ENCODE measurements around the gene GALNT7. TPM values are rescaled to one million over a fixed set of nuclear protein-coding genes. Genes with fewer than 3 reads are reported as not detected.

Gene GALNT7
- total and polyA plus RNA-seq, 11 donors, result 2.3 to 12.8 (median 6.0) TPM

- no peak for DNase-seq
- Histone ChIP-seq H3K27ac (no peak overlapping the region), H3K36me3 (peaks cover 0 to 12% (median 0%) of the 10 kb centered on the region in 9 donors), H3K27me3 (no peaks in the 10 kb centered on the region), H3K9me3 (no peaks in the 10 kb centered on the region), H3K4me1 (no peaks in the 10 kb centered on the region), H3K4me3 (no peak overlapping the region)
- ATAC-seq, result no peak
- intact Hi-C loops (cut with DNase I), result no loop called here
- TF ChIP-seq, protein P1, sequence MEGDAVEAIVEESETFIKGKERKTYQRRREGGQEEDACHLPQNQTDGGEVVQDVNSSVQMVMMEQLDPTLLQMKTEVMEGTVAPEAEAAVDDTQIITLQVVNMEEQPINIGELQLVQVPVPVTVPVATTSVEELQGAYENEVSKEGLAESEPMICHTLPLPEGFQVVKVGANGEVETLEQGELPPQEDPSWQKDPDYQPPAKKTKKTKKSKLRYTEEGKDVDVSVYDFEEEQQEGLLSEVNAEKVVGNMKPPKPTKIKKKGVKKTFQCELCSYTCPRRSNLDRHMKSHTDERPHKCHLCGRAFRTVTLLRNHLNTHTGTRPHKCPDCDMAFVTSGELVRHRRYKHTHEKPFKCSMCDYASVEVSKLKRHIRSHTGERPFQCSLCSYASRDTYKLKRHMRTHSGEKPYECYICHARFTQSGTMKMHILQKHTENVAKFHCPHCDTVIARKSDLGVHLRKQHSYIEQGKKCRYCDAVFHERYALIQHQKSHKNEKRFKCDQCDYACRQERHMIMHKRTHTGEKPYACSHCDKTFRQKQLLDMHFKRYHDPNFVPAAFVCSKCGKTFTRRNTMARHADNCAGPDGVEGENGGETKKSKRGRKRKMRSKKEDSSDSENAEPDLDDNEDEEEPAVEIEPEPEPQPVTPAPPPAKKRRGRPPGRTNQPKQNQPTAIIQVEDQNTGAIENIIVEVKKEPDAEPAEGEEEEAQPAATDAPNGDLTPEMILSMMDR (IDR thresholded peaks at IDR 0.05), result no peak
- no peak for TF ChIP-seq POLR2A (IDR thresholded peaks at IDR 0.05)
- WGBS, 4 donors, result 66 to 88% (median 78%) methylated on average over 1 of the region's 1 CpG
Observed at GRCh38 chr4:173294444-173294843, 125.8 kb downstream of the GALNT7 start.

DNA sequence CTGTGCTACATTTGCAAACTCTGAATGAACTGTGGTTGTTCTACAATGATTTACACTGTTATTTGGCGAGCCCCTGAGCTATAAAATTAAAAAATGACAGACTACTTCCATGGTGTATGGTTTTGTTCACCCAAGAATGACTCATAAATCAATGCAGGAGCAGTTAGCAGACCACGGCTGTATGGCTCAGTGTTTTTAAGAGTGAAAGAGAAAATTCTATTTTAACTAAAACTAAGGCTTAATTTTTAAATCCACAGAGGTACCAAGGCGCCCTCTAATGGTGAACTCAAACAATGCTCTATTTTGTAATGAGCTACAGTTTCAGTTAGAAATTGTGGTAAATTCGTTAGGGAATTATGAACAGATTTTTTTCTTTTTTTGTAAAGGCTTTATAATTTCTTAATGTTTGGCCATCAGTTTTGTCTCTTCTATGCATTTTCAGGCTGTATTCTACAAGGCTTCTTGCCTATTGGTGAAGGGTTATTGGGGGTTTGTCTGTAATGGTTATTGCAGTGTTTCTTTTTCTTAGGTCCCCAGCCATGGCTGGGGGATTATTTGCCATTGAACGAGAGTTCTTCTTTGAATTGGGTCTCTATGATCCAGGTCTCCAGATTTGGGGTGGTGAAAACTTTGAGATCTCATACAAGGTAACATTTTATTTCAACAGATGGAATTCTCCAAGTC is 133.0 kb downstream of the GALNT7 start:
- Histone ChIP-seq H3K36me3 (peaks cover 0 to 20% (median 0%) of the 10 kb centered on the region in 9 donors), H3K27ac (no peak overlapping the region), H3K27me3 (no peaks in the 10 kb centered on the region), H3K4me1 (no peaks in the 10 kb centered on the region), H3K9me3 (peaks cover 0 to 5% (median 0%) of the 10 kb centered on the region in 12 donors), H3K4me3 (no peak overlapping the region)
- no peak for TF ChIP-seq POLR2A (IDR thresholded peaks at IDR 0.05)
- TF ChIP-seq, protein P1 (IDR thresholded peaks at IDR 0.05), result peak; percentile 56 to 81 (median 74)
- ATAC-seq (peak in 1 of 4 donors; percentile 38), DNase-seq (no peak)
- intact Hi-C loops (cut with DNase I), result loop anchor here in 3 of 10 donors (2.0 to 5.0 kb wide), 3 partner anchors 287 to 289 kb away; no protein-coding TSS in a partner anchor
- 48 to 52% (median 51%) methylated on average over 5 of the region's 5 CpGs for WGBS, 4 donors

- Histone ChIP-seq H3K4me1 (no peaks in the 10 kb centered on the region), H3K27ac (no peak overlapping the region), H3K9me3 (peaks cover 0 to 5% (median 0%) of the 10 kb centered on the region in 12 donors), H3K4me3 (no peak overlapping the region), H3K36me3 (peaks cover 0 to 18% (median 0%) of the 10 kb centered on the region in 9 donors), H3K27me3 (no peaks in the 10 kb centered on the region)
- DNase-seq (no peak), ATAC-seq (no peak)
- 93 to 95% (median 95%) methylated on average over 3 of the region's 3 CpGs for WGBS, 4 donors
- TF ChIP-seq, protein P1 (IDR thresholded peaks at IDR 0.05), result no peak
- TF ChIP-seq POLR2A (IDR thresholded peaks at IDR 0.05), result no peak
- intact Hi-C loops (cut with DNase I), result no loop called here
Observed at GRCh38 chr4:173307778-173308177, 139.2 kb downstream of the GALNT7 start.

DNA sequence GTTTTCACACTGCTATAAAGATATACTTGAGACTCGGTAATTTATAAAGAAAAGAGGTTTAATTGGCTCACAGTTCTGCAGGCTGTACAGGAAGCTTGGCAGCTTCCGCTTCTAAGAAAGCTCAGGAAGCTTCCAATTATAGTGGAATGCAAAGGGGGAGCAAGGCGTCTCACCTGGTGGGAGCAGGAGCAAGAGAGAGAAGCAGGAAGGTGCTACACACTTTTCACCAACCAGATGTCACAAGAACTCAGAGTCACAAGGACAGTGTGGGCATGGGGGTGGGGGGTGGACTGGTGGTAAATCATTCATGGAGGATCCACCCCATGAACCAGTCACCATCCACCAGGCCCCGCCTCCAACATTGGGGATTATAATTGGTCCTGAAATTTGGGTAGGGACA is 142.8 kb downstream of the GALNT7 start:
- Histone ChIP-seq H3K9me3 (no peaks in the 10 kb centered on the region), H3K36me3 (peaks cover 0 to 25% (median 10%) of the 10 kb centered on the region in 9 donors), H3K27me3 (no peaks in the 10 kb centered on the region), H3K4me3 (no peak overlapping the region), H3K4me1 (no peaks in the 10 kb centered on the region), H3K27ac (no peak overlapping the region)
- ATAC-seq (no peak), DNase-seq (no peak)
- intact Hi-C loops (cut with DNase I), result loop anchor here in 6 of 10 donors (10.0 kb wide), 2 partner anchors 183 to 453 kb away; no protein-coding TSS in a partner anchor
- WGBS, 4 donors, result 57 to 86% (median 80%) methylated on average over 4 of the region's 4 CpGs
- TF ChIP-seq POLR2A (IDR thresholded peaks at IDR 0.05), result no peak
- TF ChIP-seq, protein P1 (IDR thresholded peaks at IDR 0.05), result no peak

Measured in heart left ventricle (tissue), 16 donors.